Measurements from ENCODE around the gene KRT76. TPM values are rescaled to one million over a fixed set of nuclear protein-coding genes. Genes with fewer than 3 reads are reported as not detected.
A peak's percentile ranks its signal among the peaks of the same experiment; 100 is the strongest.
"Not testable (repeated sequence)": the region's sequence is repeated elsewhere in the genome, so short reads cannot be mapped to it uniquely, and the experiment has no call there.

Gene KRT76
- total and polyA plus RNA-seq, 3 experiments from 2014 or later, result not detected

DNA sequence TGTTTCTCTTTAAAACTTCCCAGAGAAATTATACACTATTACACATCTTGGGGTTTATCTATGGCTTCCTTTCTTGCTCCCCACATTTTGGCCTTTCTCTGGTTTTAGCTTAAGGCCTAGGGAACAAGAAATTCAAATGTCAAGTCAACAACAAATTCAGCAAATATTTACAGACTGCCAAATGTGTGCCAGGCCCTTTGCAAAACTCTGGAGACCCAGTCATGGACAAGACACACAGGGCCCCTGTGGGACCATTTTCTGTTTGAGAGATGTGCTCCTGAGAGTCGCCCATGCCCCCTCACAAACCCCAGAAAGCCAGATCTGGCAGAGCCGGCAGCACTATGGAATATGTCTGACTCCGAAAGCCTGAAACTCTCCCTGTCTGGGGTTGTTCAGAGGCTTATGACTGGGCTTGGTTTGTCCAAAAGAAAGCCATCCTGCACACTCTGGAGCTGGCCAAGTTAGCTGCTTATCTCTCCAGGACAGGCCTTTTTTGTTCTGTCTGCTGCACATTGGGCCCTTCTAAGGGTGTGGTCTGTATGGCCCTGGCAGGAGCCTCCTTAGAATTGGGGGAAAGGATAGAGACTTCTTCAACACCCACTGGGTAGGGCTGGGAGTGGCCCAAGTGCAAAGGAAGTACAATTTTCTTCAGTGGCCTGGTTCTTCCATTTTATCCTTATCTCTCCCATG is 19.8 kb upstream of the KRT76 start:
- Histone ChIP-seq H3K9me3 (ENCODE audit: low read length) (no peaks in the 10 kb centered on the region), H3K27me3 (ENCODE audit: insufficient read depth, low read length, poor library complexity, severe bottlenecking) (no peaks in the 10 kb centered on the region), H3K36me3 (ENCODE audit: insufficient read depth, low read length) (no peaks in the 10 kb centered on the region), H3K4me3 (ENCODE audit: low read length) (no peak overlapping the region), H3K27ac (ENCODE audit: low read depth, low read length) (no peak overlapping the region), H3K4me1 (ENCODE audit: insufficient read depth, low read length) (no peaks in the 10 kb centered on the region)
- Mint-ChIP-seq H3K27ac (peak overlapping the region in 1 of 8 donors; percentile 54), H3K9me3 (peaks cover 0 to 1% (median 0%) of the 10 kb centered on the region in 5 donors), H3K4me1 (no peaks in the 10 kb centered on the region), H3K4me3 (no peak overlapping the region), H3K27me3 (peaks cover 8 to 17% of the 10 kb centered on the region in 2 donors), H3K36me3 (peaks cover 0 to 3% (median 0%) of the 10 kb centered on the region in 3 donors)
- POLR2A ChIA-PET, result no interaction called here
- CTCF ChIA-PET, result no interaction called here
- no peak for DNase-seq

GRCh38 chr12:52796429-52796794 is 19.3 kb upstream of the KRT76 start:
- Histone ChIP-seq H3K9me3 (ENCODE audit: low read length) (no peaks in the 10 kb centered on the region), H3K4me3 (ENCODE audit: low read length) (no peak overlapping the region), H3K36me3 (ENCODE audit: insufficient read depth, low read length) (no peaks in the 10 kb centered on the region), H3K27me3 (ENCODE audit: insufficient read depth, low read length, poor library complexity, severe bottlenecking) (no peaks in the 10 kb centered on the region), H3K4me1 (ENCODE audit: insufficient read depth, low read length) (no peaks in the 10 kb centered on the region), H3K27ac (ENCODE audit: low read depth, low read length) (no peak overlapping the region)
- peaks cover 0 to 1% (median 0%) of the 10 kb centered on the region in 5 donors for H3K9me3 Mint-ChIP-seq
- ChIA-PET CTCF (no interaction called here), POLR2A (no interaction called here)
- H3K36me3 Mint-ChIP-seq, result peaks cover 0 to 3% (median 0%) of the 10 kb centered on the region in 3 donors
- DNase-seq, result no peak
- peaks cover 10 to 22% of the 10 kb centered on the region in 2 donors for H3K27me3 Mint-ChIP-seq
- peak overlapping the region in 1 of 8 donors; percentile 54 for H3K27ac Mint-ChIP-seq
- H3K4me3 Mint-ChIP-seq, result no peak overlapping the region
- H3K4me1 Mint-ChIP-seq, result no peaks in the 10 kb centered on the region

DNA sequence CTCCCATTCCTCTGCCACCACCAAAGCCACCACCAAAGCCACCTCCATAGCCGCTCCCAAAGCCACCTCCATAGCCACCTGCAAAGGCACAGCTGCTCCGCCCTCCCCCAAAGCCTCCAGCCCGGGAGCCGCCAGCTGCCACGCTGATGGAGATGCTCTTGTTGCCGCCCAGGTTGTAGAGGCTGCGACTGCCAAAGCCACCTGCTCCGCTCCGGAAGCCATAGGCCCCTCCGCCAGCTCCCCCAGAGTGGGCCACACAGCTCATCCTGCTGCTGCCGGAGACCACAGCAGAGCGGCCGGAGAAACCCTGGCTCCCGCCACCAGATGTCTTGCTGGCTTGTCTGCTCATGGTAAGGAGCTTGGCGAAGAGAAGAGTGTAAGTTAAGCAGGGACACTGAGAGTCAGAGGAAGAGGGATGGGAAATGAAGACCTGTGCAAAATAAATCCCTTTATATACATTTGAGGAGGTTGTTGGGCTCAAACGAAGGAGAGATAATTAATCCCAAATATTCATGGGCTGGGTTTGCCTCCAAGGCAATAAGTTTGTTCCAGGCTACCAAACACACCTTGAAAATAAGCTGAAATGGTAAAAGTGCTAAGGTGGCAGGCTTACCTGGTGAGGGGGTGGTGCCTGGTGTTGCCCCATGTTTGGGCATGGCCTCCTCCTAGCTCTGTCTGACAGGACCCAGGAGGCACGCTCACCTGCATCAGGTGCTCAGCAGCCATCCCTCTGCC is 18.7 kb upstream of the KRT76 start, which contains the start of gene KRT3:
Gene KRT3, minus strand, starts transcription at position 424 of the 735 bp plus-strand sequence. Its CDS starts 75 bp downstream, at position 349.
- Histone ChIP-seq H3K9me3 (ENCODE audit: low read length) (no peaks in the 10 kb centered on the region), H3K4me3 (ENCODE audit: low read length) (no peak within 1 kb of the TSS), H3K27me3 (ENCODE audit: insufficient read depth, low read length, poor library complexity, severe bottlenecking) (no peaks in the 10 kb centered on the region), H3K27ac (ENCODE audit: low read depth, low read length) (no peak within 1 kb of the TSS), H3K36me3 (ENCODE audit: insufficient read depth, low read length) (no peaks in the 10 kb centered on the region), H3K4me1 (ENCODE audit: insufficient read depth, low read length) (no peaks in the 10 kb centered on the region)
- peak within 1 kb of the TSS in 1 of 8 donors; percentile 54 for H3K27ac Mint-ChIP-seq
- H3K36me3 Mint-ChIP-seq, result peaks cover 0 to 3% (median 0%) of the 10 kb centered on the region in 3 donors
- CTCF ChIA-PET, result no interaction called here
- POLR2A ChIA-PET, result no interaction called here
- H3K4me3 Mint-ChIP-seq, result no peak within 1 kb of the TSS
- H3K27me3 Mint-ChIP-seq, result peaks cover 10 to 22% of the 10 kb centered on the region in 2 donors
- H3K4me1 Mint-ChIP-seq, result no peaks in the 10 kb centered on the region
- DNase-seq, result no peak
- H3K9me3 Mint-ChIP-seq, result peaks cover 0 to 1% (median 0%) of the 10 kb centered on the region in 5 donors

DNA sequence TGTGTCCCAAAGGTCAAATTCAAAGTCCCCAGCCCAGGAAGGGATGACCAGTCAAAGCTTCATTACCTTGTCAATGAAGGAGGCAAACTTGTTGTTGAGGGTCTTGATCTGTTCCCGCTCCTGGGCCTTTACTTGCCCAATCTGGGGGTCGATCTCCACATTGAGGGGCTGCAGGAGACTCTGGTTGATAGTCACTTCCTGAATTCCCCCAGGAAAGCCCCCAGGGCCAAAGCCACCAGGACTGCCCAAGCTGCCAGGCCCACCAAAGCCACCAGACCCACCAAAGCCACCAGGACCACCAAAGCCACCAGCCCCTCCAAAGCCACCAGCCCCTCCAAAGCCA is 18.2 kb upstream of the KRT76 start:
- H3K4me3 ChIP-seq (ENCODE audit: low read length); H3K36me3 ChIP-seq (ENCODE audit: insufficient read depth, low read length); DNase-seq; H3K27me3 ChIP-seq (ENCODE audit: insufficient read depth, low read length, poor library complexity, severe bottlenecking); POLR2A ChIA-PET; H3K4me1 ChIP-seq (ENCODE audit: insufficient read depth, low read length); H3K4me1 Mint-ChIP-seq; H3K27ac ChIP-seq (ENCODE audit: low read depth, low read length); H3K27ac Mint-ChIP-seq; H3K9me3 Mint-ChIP-seq; CTCF ChIA-PET; H3K9me3 ChIP-seq (ENCODE audit: low read length); H3K4me3 Mint-ChIP-seq; H3K36me3 Mint-ChIP-seq: not testable (repeated sequence)
- H3K27me3 Mint-ChIP-seq, result peaks cover 10 to 26% of the 10 kb centered on the region in 2 donors

DNA sequence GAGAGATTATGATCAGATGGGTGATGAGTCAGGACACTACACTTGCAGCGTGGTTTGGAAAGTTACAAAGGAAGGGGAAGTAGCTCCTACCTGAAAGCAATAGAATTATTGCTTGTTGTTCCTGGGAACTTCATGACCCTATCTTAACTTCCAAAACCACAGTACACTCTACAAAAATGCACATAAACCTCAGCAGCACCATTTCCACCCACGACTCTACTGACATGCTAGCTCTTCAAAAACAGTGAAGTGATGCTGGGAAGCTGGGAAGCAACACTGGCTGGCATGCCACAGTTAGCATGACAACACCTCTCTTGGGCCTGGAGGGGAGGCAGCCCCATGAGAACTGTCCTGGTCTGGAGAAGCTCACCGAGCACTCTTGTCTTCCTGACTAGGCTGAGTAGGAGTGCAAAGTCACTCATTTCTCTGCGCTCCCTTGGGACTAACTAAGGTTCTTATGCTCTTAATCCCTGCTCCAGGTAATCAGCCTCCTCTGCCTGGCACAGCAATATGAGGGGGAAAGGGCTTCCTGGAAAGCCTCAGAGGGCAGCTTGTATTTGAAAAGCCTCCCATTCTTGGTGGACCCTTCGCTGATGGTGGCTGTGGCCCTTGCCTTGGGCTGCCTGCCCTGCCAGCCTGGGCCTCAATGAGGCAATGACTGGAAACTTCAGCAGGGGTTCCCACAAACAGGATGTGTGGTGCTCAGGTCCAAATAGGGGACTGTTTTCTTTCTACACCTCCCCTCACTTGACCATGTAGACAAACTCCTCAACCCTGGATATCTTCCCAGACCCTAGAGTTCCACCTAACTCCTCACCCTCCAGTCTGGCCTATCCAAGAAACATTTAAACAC is 17.6 kb upstream of the KRT76 start:
- Histone ChIP-seq H3K9me3 (ENCODE audit: low read length) (no peaks in the 10 kb centered on the region), H3K4me3 (ENCODE audit: low read length) (no peak overlapping the region), H3K27ac (ENCODE audit: low read depth, low read length) (no peak overlapping the region), H3K4me1 (ENCODE audit: insufficient read depth, low read length) (no peaks in the 10 kb centered on the region), H3K36me3 (ENCODE audit: insufficient read depth, low read length) (no peaks in the 10 kb centered on the region), H3K27me3 (ENCODE audit: insufficient read depth, low read length, poor library complexity, severe bottlenecking) (peaks cover 8% of the 10 kb centered on the region)
- DNase-seq, result no peak
- H3K27ac Mint-ChIP-seq, result no peak overlapping the region
- H3K9me3 Mint-ChIP-seq, result peaks cover 0 to 1% (median 0%) of the 10 kb centered on the region in 5 donors
- peaks cover 0 to 6% (median 0%) of the 10 kb centered on the region in 3 donors for H3K4me1 Mint-ChIP-seq
- H3K36me3 Mint-ChIP-seq, result peaks cover 0 to 3% (median 0%) of the 10 kb centered on the region in 3 donors
- H3K4me3 Mint-ChIP-seq, result no peak overlapping the region
- H3K27me3 Mint-ChIP-seq, result peaks cover 10 to 32% of the 10 kb centered on the region in 2 donors
- POLR2A ChIA-PET, result no interaction called here
- CTCF ChIA-PET, result no interaction called here

- Mint-ChIP-seq H3K4me3 (no peak overlapping the region), H3K9me3 (peaks cover 0 to 1% (median 0%) of the 10 kb centered on the region in 5 donors), H3K27ac (peak overlapping the region in 1 of 8 donors; percentile 73), H3K27me3 (peaks cover 11 to 54% of the 10 kb centered on the region in 2 donors), H3K36me3 (peaks cover 0 to 3% (median 2%) of the 10 kb centered on the region in 3 donors), H3K4me1 (peaks cover 0 to 10% (median 1%) of the 10 kb centered on the region in 3 donors)
- Histone ChIP-seq H3K27me3 (ENCODE audit: insufficient read depth, low read length, poor library complexity, severe bottlenecking) (peaks cover 8% of the 10 kb centered on the region), H3K9me3 (ENCODE audit: low read length) (no peaks in the 10 kb centered on the region), H3K4me1 (ENCODE audit: insufficient read depth, low read length) (no peaks in the 10 kb centered on the region), H3K36me3 (ENCODE audit: insufficient read depth, low read length) (no peaks in the 10 kb centered on the region), H3K27ac (ENCODE audit: low read depth, low read length) (no peak overlapping the region), H3K4me3 (ENCODE audit: low read length) (no peak overlapping the region)
- ChIA-PET CTCF (no interaction called here), POLR2A (no interaction called here)
- no peak for DNase-seq
These were observed 15.3 kb upstream of the KRT76 start for GRCh38 chr12:52792185-52793029.

DNA sequence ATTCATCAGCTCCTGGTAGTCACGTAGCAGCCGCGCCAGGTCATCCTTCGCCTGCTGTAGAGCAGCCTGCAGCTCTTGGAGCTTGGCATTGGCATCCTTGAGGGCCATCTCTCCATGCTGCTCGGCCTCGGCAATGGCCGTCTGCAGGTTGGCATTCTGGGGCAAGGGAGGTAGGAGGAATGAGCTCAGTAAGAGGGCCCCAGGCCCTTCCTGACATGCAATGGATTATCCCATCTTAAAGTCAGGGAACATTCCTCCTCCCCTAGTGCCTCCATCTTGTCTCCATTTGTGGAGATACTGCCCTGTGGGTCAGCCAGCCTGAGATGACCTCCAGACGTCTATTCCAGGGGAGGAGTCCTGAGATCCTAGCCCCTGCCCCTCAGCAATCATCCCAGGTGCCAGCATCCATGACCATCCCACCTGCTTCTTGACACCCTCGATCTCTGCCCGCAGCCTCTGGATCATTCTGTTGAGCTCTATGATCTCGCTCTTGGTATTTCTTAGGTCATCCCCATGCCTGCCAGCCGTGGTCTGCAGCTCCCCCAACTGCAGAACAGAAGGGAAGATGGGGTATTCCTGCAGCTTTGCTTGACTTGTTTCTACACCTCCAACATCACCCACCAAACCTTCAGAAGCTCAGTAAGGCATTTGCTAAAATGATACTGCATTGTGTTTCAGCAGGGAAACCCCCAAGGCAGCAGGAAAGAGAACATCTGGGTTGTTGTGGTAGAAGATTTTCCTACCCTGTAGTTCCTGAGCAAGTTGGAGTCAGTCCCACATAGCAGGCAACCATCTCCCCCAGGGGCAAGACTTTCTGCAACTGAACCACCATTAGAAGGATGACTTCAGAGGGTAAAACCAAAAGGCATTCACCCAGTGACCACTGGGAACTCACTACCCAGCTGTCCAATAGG is 14.4 kb upstream of the KRT76 start:
- H3K36me3 ChIP-seq (ENCODE audit: insufficient read depth, low read length), result no peaks in the 10 kb centered on the region
- no peak overlapping the region for H3K27ac ChIP-seq (ENCODE audit: low read depth, low read length)
- Mint-ChIP-seq H3K27ac (no peak overlapping the region), H3K4me3 (no peak overlapping the region), H3K27me3 (peaks cover 11 to 55% of the 10 kb centered on the region in 2 donors), H3K9me3 (peaks cover 0 to 1% (median 0%) of the 10 kb centered on the region in 5 donors), H3K36me3 (peaks cover 0 to 3% (median 2%) of the 10 kb centered on the region in 3 donors), H3K4me1 (peaks cover 0 to 10% (median 1%) of the 10 kb centered on the region in 3 donors)
- no peak overlapping the region for H3K4me3 ChIP-seq (ENCODE audit: low read length)
- DNase-seq, result no peak
- POLR2A ChIA-PET, result no interaction called here
- no peaks in the 10 kb centered on the region for H3K4me1 ChIP-seq (ENCODE audit: insufficient read depth, low read length)
- CTCF ChIA-PET, result no interaction called here
- peaks cover 8% of the 10 kb centered on the region for H3K27me3 ChIP-seq (ENCODE audit: insufficient read depth, low read length, poor library complexity, severe bottlenecking)
- H3K9me3 ChIP-seq (ENCODE audit: low read length), result no peaks in the 10 kb centered on the region
